Measurements from ENCODE around the gene TLE1. TPM values are rescaled to one million over a fixed set of nuclear protein-coding genes. Genes with fewer than 3 reads are reported as not detected.

Gene TLE1
- total RNA-seq, 2 experiments from 2014 or later = 0.50 to 0.68 TPM

DNA sequence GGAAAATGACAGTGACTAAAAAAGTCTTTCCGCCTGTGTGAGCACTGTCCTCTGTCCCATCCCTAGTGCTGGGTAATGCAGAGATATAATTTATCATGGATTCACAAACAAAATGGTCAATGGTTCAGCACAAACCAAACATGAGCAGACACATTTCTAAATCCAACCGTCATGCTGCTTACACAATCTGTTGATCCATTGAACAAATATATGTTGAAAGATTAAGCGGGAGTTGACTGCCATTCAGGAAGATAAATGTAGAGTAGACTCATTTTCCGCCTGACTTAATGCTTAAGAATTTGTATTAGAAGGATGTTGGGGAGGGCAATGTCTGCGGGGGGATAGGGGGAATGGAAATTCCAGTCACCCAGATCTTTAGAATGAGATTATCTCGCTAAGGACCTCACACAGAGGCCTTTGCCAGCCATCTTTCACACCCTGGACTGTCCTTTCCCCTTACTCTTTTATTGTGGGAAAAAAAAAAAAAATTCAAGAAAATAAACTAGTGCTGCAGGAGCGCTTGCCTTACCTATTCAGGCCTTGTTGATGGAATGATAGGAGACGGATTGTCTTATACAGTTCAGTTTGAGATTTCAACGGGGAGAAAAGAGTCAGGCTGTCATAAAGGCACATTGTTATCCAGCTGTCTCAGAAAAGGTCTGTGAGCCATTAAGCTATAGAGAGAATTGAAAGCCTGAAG, 153.7 kb downstream of the TLE1 start:
- no peak overlapping the region for H3K27ac Mint-ChIP-seq
- no peaks in the 10 kb centered on the region for H3K9me3 Mint-ChIP-seq (ENCODE audit: insufficient read depth)
- no peak for DNase-seq
- no peak for ATAC-seq
- no peaks in the 10 kb centered on the region for H3K36me3 Mint-ChIP-seq (ENCODE audit: low read depth)
- CTCF ChIA-PET = interaction anchor here (0.6 kb wide), 1 partner anchor 35 kb away, joined by 3 read pairs; no protein-coding TSS in a partner anchor
- POLR2A ChIA-PET = no interaction called here
- no peaks in the 10 kb centered on the region for H3K27me3 Mint-ChIP-seq (ENCODE audit: low read depth)
- H3K4me3 Mint-ChIP-seq = no peak overlapping the region
- no peaks in the 10 kb centered on the region for H3K4me1 Mint-ChIP-seq (ENCODE audit: low read depth)

DNA sequence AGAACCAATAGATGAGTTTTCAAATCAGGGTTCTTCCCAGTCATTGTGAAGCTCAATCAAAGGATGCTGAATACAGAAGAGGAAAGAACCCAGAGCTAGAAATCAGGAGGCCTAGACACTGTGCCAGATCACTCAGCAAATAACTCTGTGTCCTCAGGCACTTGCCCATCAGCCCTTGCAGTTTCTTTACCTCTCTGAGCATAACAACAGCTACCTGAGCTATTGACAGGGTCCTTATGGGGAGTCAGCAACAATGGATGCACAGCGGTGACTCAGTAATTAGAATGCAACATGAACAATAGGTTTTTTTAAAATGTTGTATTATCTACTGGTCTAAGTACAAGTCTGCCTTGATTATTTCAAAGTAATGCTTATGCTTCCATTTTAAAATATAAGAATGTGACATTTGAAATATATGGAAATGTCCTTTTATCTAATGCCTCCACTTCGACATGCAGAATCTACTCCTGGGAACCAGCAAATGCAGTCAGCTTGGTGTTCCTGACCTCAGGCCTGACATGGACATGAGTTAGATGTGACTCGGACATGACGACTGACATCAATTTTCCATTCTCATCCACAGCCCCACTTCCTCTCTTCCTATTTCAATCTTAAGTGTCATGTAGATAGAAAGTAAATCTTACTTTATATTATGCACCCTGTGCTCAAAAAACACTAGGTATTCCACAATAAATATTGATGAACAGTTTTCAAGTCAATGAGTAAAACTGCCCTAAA, 155.0 kb downstream of the TLE1 start:
- no peak overlapping the region for H3K27ac Mint-ChIP-seq
- ChIA-PET POLR2A (no interaction called here), CTCF (no interaction called here)
- no peaks in the 10 kb centered on the region for H3K27me3 Mint-ChIP-seq (ENCODE audit: low read depth)
- H3K36me3 Mint-ChIP-seq (ENCODE audit: low read depth) = no peaks in the 10 kb centered on the region
- no peak overlapping the region for H3K4me3 Mint-ChIP-seq
- no peak for ATAC-seq
- no peaks in the 10 kb centered on the region for H3K9me3 Mint-ChIP-seq (ENCODE audit: insufficient read depth)
- DNase-seq = no peak
- H3K4me1 Mint-ChIP-seq (ENCODE audit: low read depth) = no peaks in the 10 kb centered on the region

Other genes starting within 250 kb of the TLE1 start
- gene SPATA31D4, start 238.9 kb upstream of the TLE1 start, total RNA-seq = not detected

All from activated CD8-positive, alpha-beta T cell treated with anti-CD3 and anti-CD28 coated beads, Interleukin-2, amount 10 ng/mL, durations not matched to agents 7 days and 5 days (primary cell).